MM.1S (cell line): ENCODE measurements around the gene RAI1.

Source experiments
- DNase-seq: peaks from one replicate; pipeline ENCODE4 v3.0.0-alpha.2; 2015
- H2AFZ ChIP-seq: fragments of 300-600 bp; sonication (generic); 2 replicates; pipeline ENCODE4 v1.6.0; 2016; ENCODE audit warnings: antibody characterized with exemption, low read length
- H3F3A ChIP-seq: fragments of 300-600 bp; sonication (generic); 2 replicates; pipeline ENCODE4 v1.6.1; 2016; ENCODE audit warnings: mild to moderate bottlenecking, antibody characterized with exemption, low read length, moderate library complexity, mixed read lengths; ENCODE audit not compliant: insufficient read depth
- H3K27ac ChIP-seq: fragments of 300-600 bp; sonication (generic); 2 replicates; pipeline ENCODE4 v1.5.1; 2016; ENCODE audit warnings: mild to moderate bottlenecking, low read length
- H3K27me3 ChIP-seq: fragments of 300-600 bp; sonication (generic); replicated peaks from 2 replicates; pipeline ENCODE4 v1.6.0; 2016; ENCODE audit warnings: low read length; ENCODE audit not compliant: insufficient read depth
- H3K36me3 ChIP-seq: fragments of 300-600 bp; sonication (generic); replicated peaks from 2 replicates; pipeline ENCODE4 v1.6.1; 2016; ENCODE audit warnings: mild to moderate bottlenecking, low read length, mixed read lengths; ENCODE audit not compliant: insufficient read depth
- H3K4me1 ChIP-seq: fragments of 300-600 bp; sonication (generic); 2 replicates; pipeline ENCODE4 v1.6.1; 2016; ENCODE audit warnings: low read length, mixed read lengths
- H3K4me2 ChIP-seq: fragments of 300-600 bp; sonication (generic); 2 replicates; pipeline ENCODE4 v1.6.0; 2016; ENCODE audit warnings: low read depth, low read length
- H3K4me3 ChIP-seq: fragments of 300-600 bp; sonication (generic); 2 replicates; pipeline ENCODE4 v1.5.1; 2016; ENCODE audit warnings: low read length, mixed read lengths
- H3K79me2 ChIP-seq: fragments of 300-600 bp; sonication (generic); 2 replicates; pipeline ENCODE4 v1.6.1; 2016; ENCODE audit warnings: mixed run types, low read length, mixed read lengths
- H3K9ac ChIP-seq: fragments of 300-600 bp; sonication (generic); 2 replicates; pipeline ENCODE4 v1.6.1; 2016; ENCODE audit warnings: low read length, mixed read lengths
- H3K9me2 ChIP-seq: fragments of 300-600 bp; sonication (generic); replicated peaks from 2 replicates; pipeline ENCODE4 v1.6.1; 2016; ENCODE audit warnings: mild to moderate bottlenecking, low read length, mixed read lengths; ENCODE audit not compliant: insufficient read depth
- H3K9me3 ChIP-seq: fragments of 300-600 bp; sonication (generic); replicated peaks from 2 replicates; pipeline ENCODE4 v1.6.1; 2016; ENCODE audit warnings: mild to moderate bottlenecking, low read length, mixed read lengths; ENCODE audit not compliant: insufficient read depth
- H4K20me1 ChIP-seq: fragments of 300-600 bp; sonication (generic); 2 replicates; pipeline ENCODE4 v1.6.1; 2016; ENCODE audit warnings: mild to moderate bottlenecking, low read length, moderate library complexity, mixed read lengths; ENCODE audit not compliant: insufficient read depth
- CTCF ChIP-seq: fragments of 300-600 bp; sonication (generic); IDR thresholded peaks from 2 replicates; pipeline ENCODE4 v1.5.1; 2016; ENCODE audit warnings: antibody characterized with exemption, low read length, mixed read lengths
- EZH2 ChIP-seq: fragments of 300-600 bp; sonication (generic); optimal IDR thresholded peaks from 2 replicates; pipeline ENCODE3; 2017; ENCODE audit warnings: low read depth, mild to moderate bottlenecking, antibody characterized with exemption, low read length, mixed read lengths
- EZH2phosphoT487 ChIP-seq: fragments of 300-600 bp; sonication (generic); IDR thresholded peaks from 2 replicates; pipeline ENCODE4 v1.6.1; 2018; ENCODE audit warnings: antibody characterized with exemption, low read length

RAI1 gene

GRCh38 chr17:17779015-17779611 is 97.9 kb downstream of the RAI1 start:
- peaks cover 6% of the 10 kb centered on the region for H3K79me2 ChIP-seq
- no peaks in the 10 kb centered on the region for H3K4me1 ChIP-seq
- H3K4me2 ChIP-seq: no peak overlapping the region
- no peak for DNase-seq
- no peak overlapping the region for H3K4me3 ChIP-seq
- H2AFZ ChIP-seq: no peak overlapping the region
- TF ChIP-seq EZH2phosphoT487 (no peak), EZH2 (no peak), CTCF (no peak)
- no peaks in the 10 kb centered on the region for H3K27me3 ChIP-seq
- H3K36me3 ChIP-seq: no peaks in the 10 kb centered on the region
- H3F3A ChIP-seq: 0 out of 2 replicates have a peak, but pooled peaks cover 5% of the 10 kb centered on the region
- no peaks in the 10 kb centered on the region for H3K9me3 ChIP-seq
- no peaks in the 10 kb centered on the region for H4K20me1 ChIP-seq
- H3K9ac ChIP-seq: no peak overlapping the region
- no peak overlapping the region for H3K27ac ChIP-seq
- no peaks in the 10 kb centered on the region for H3K9me2 ChIP-seq

GRCh38 chr17:17780922-17781590 is 99.8 kb downstream of the RAI1 start:
- no peak overlapping the region for H3K4me2 ChIP-seq
- no peaks in the 10 kb centered on the region for H3K9me2 ChIP-seq
- peaks cover 20% of the 10 kb centered on the region for H3K79me2 ChIP-seq
- H3K27ac ChIP-seq: no peak overlapping the region
- no peaks in the 10 kb centered on the region for H3K27me3 ChIP-seq
- no peak for TF ChIP-seq EZH2phosphoT487
- no peak for TF ChIP-seq CTCF
- TF ChIP-seq EZH2: no peak
- H4K20me1 ChIP-seq: no peaks in the 10 kb centered on the region
- H3K9ac ChIP-seq: no peak overlapping the region
- no peaks in the 10 kb centered on the region for H3K4me1 ChIP-seq
- no peaks in the 10 kb centered on the region for H3K9me3 ChIP-seq
- DNase-seq: no peak
- H3K4me3 ChIP-seq: no peak overlapping the region
- H3K36me3 ChIP-seq: no peaks in the 10 kb centered on the region
- no peak overlapping the region for H2AFZ ChIP-seq
- H3F3A ChIP-seq: 0 out of 2 replicates have a peak, but pooled peaks cover 5% of the 10 kb centered on the region

- H3K4me2 ChIP-seq: peak overlapping the region; percentile 92; the same call in 1 of the 2 replicates
- H3K4me3 ChIP-seq: no peak overlapping the region; the same call in 1 of the 2 replicates
- TF ChIP-seq CTCF (no peak), EZH2 (no peak), EZH2phosphoT487 (no peak)
- no peak for DNase-seq
- no peaks in the 10 kb centered on the region for H3K27me3 ChIP-seq
- peaks cover 25% of the 10 kb centered on the region for H3K79me2 ChIP-seq
- no peaks in the 10 kb centered on the region for H4K20me1 ChIP-seq
- no peak overlapping the region for H3K27ac ChIP-seq
- H3K4me1 ChIP-seq: no peaks in the 10 kb centered on the region
- H3K36me3 ChIP-seq: no peaks in the 10 kb centered on the region
- H3K9me2 ChIP-seq: no peaks in the 10 kb centered on the region
- H3K9me3 ChIP-seq: no peaks in the 10 kb centered on the region
- no peak overlapping the region for H2AFZ ChIP-seq
- H3F3A ChIP-seq: 0 out of 2 replicates have a peak, but pooled peaks cover 5% of the 10 kb centered on the region
- H3K9ac ChIP-seq: no peak overlapping the region
These were observed 100.6 kb downstream of the RAI1 start for GRCh38 chr17:17781591-17782496.
